RWPE2 (cell line): ENCODE results near the gene MED10.

ENCODE experiments used
- ATAC-seq: fragments of 200-7000 bp; cut with Tn5 transposase; 3 replicates; pipeline ENCODE4 v1.9.1; 2021; ENCODE audit warnings: low read depth
- DNase-seq: peaks from one replicate; pipeline ENCODE4 v3.0.0-alpha.2; 2020; ENCODE audit warnings: low spot score
- H3K27ac ChIP-seq: fragments of 450-650 bp; 2 replicates; pipeline ENCODE4 v1.5.1; 2017; ENCODE audit warnings: mild to moderate bottlenecking; ENCODE audit not compliant: poor library complexity, severe bottlenecking
- H3K27me3 ChIP-seq: fragments of 250-450 bp; sonication (Bioruptor Pico); 2 replicates; pipeline ENCODE4 v1.5.1; 2021; ENCODE audit warnings: mild to moderate bottlenecking, moderate library complexity; ENCODE audit not compliant: insufficient read depth, poor library complexity, severe bottlenecking
- H3K36me3 ChIP-seq: fragments of 250-450 bp; sonication (Bioruptor Pico); 2 replicates; pipeline ENCODE4 v1.5.1; 2020; ENCODE audit warnings: low read depth, mild to moderate bottlenecking, moderate library complexity
- H3K4me1 ChIP-seq: fragments of 250-450 bp; sonication (Bioruptor Pico); 2 replicates; pipeline ENCODE4 v1.5.1; 2021; ENCODE audit warnings: mild to moderate bottlenecking, moderate library complexity; ENCODE audit not compliant: insufficient read depth, poor library complexity, severe bottlenecking
- H3K4me3 ChIP-seq: fragments of 250-450 bp; sonication (Bioruptor Pico); 2 replicates; pipeline ENCODE4 v1.5.1; 2021; ENCODE audit warnings: mild to moderate bottlenecking, moderate library complexity; ENCODE audit not compliant: severe bottlenecking
- H3K9me3 ChIP-seq: fragments of 250-450 bp; sonication (Bioruptor Pico); 2 replicates; pipeline ENCODE4 v1.5.1; 2021; ENCODE audit warnings: mild to moderate bottlenecking, moderate library complexity; ENCODE audit not compliant: severe bottlenecking
- TF ChIP-seq, protein P1 (sequence below): fragments of 450-650 bp; IDR thresholded peaks from one replicate; pipeline ENCODE4 v1.5.1; 2017; ENCODE audit warnings: mild to moderate bottlenecking, moderate library complexity; ENCODE audit not compliant: poor library complexity, severe bottlenecking

MED10 gene

DNA sequence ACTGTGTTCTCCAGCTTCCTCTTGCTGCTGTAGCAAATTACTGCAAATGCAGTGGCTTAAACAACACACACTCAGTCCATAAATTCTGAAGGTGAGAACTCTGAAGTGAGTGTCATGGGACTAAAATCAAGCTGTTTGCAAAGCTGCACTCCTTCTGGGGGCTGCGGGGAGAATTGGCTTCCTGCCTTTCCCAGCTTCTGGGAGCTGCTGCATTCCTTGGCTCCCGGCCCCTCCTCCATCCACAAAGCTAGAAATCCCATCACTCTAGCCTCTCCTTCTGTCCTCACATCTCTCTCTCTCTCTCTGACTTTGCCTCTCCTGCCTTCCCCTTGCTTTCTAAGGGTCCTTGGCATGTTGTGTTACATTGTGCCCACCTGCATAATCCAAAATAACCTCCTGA is 14.2 kb upstream of the MED10 start:
- Histone ChIP-seq H3K4me1 (no peaks in the 10 kb centered on the region), H3K27me3 (no peaks in the 10 kb centered on the region), H3K36me3 (no peaks in the 10 kb centered on the region), H3K27ac (no peak overlapping the region), H3K4me3 (no peak overlapping the region), H3K9me3 (no peaks in the 10 kb centered on the region)
- TF ChIP-seq, protein P1, sequence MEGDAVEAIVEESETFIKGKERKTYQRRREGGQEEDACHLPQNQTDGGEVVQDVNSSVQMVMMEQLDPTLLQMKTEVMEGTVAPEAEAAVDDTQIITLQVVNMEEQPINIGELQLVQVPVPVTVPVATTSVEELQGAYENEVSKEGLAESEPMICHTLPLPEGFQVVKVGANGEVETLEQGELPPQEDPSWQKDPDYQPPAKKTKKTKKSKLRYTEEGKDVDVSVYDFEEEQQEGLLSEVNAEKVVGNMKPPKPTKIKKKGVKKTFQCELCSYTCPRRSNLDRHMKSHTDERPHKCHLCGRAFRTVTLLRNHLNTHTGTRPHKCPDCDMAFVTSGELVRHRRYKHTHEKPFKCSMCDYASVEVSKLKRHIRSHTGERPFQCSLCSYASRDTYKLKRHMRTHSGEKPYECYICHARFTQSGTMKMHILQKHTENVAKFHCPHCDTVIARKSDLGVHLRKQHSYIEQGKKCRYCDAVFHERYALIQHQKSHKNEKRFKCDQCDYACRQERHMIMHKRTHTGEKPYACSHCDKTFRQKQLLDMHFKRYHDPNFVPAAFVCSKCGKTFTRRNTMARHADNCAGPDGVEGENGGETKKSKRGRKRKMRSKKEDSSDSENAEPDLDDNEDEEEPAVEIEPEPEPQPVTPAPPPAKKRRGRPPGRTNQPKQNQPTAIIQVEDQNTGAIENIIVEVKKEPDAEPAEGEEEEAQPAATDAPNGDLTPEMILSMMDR, result no peak
- ATAC-seq (no peak), DNase-seq (no peak)

DNA sequence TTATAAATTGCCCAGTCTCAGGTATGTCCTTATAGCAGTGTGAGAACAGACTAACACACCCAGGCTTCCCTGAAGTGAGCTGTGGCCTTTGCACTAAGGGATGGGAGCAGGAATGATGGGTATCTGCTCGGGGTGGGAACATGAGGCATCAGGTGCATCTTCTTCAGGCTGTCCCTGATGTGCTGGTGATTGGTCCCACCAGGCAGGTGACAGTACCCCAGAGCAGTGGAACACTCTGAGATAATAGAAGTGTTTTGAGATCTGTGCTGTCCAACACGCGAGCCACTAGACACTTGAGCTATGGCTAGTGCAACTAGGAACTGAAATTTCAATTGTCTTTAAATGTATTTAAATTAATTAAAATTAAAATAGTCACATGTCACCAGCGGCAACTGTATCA is 12.8 kb upstream of the MED10 start:
- Histone ChIP-seq H3K36me3 (no peaks in the 10 kb centered on the region), H3K4me3 (no peak overlapping the region), H3K27me3 (no peaks in the 10 kb centered on the region), H3K9me3 (no peaks in the 10 kb centered on the region), H3K27ac (no peak overlapping the region), H3K4me1 (no peaks in the 10 kb centered on the region)
- DNase-seq (no peak), ATAC-seq (no peak)
- TF ChIP-seq, protein P1, result no peak

DNA sequence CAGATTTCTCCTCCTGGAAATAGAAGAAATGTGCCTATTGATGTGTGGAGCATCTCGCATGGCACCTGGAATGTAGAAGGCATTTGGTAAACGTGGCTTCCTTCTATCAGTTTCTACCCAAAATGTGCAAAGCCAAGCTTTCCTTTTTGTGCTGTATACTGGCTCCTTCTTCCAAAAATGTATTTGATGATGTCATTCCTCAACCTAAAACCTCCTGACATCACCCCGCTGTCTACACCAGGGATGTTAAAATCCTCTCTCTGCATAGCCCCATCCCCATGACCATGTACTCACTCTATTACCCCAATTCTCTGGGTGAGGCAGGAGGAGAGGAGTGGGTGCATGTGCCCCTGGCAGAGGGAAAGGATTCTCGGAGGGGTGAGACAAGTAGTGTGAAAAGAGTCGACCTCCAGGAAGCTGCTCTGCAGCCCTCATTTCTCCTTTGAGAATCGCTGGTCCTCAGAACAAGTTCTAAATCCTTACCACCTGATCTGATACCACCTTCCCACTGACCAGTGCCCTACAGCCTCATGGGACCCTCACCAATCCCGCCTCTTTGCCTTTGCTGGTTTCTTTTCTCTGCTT is 11.7 kb upstream of the MED10 start:
- Histone ChIP-seq H3K27ac (no peak overlapping the region), H3K36me3 (no peaks in the 10 kb centered on the region), H3K4me3 (no peak overlapping the region), H3K9me3 (no peaks in the 10 kb centered on the region), H3K4me1 (no peaks in the 10 kb centered on the region), H3K27me3 (no peaks in the 10 kb centered on the region)
- ATAC-seq (no peak), DNase-seq (no peak)
- TF ChIP-seq, protein P1, result no peak

DNA sequence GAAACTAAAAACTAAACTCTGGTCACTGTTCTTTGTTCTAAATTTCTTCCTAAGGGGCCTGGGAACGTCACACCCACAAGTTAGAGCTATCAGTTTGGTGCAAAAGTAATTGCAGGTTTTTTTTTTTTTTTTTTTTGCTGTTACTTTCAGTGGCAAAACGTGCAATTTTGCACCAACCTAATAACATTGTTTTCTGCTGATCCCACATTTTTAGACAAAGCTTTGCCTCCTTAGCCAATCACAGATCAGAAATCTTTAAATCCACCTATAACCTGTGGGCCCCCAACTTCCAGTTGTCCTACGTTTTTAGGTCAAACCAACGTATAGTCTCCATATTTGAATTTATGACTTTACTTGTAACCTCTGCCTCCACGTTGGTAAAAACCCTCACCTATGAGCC is 11.1 kb upstream of the MED10 start:
- Histone ChIP-seq H3K27ac (no peak overlapping the region), H3K36me3 (no peaks in the 10 kb centered on the region), H3K4me3 (no peak overlapping the region), H3K27me3 (no peaks in the 10 kb centered on the region), H3K9me3 (no peaks in the 10 kb centered on the region), H3K4me1 (no peaks in the 10 kb centered on the region)
- ATAC-seq (no peak), DNase-seq (no peak)
- TF ChIP-seq, protein P1, result no peak

DNA sequence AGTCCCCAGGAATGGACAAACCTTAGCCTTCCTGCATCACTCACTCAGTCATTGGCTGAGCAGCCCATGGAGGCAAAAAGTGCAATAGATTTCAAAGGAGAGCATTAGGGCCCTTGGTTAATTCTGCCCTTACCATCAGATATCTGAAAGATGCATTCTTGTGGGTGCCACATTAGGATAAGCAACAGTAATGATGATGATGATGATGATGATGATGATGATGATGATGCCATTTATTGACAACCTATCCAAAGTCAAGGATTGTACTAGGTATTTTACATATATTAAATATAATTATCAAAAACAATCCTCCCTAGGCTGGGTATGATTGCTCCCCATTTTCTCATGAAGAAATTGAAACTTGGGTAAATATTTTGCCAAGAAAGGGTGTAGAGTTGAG is 9.6 kb upstream of the MED10 start:
- TF ChIP-seq, protein P1, result no peak
- DNase-seq (no peak), ATAC-seq (no peak)
- no peak overlapping the region for H3K27ac ChIP-seq
- H3K4me3 ChIP-seq, result no peak overlapping the region
- no peaks in the 10 kb centered on the region for H3K9me3 ChIP-seq
- H3K27me3 ChIP-seq, result no peaks in the 10 kb centered on the region
- H3K4me1 ChIP-seq, result no peaks in the 10 kb centered on the region
- H3K36me3 ChIP-seq, result no peaks in the 10 kb centered on the region
